Measurements from ENCODE around the gene CRYBA2.

- TF ChIP-seq CTCF (IDR thresholded peaks at IDR 0.05) (no peak), POLR2A (IDR thresholded peaks at IDR 0.05) (no peak)
These were observed 25.1 kb upstream of the CRYBA2 start for GRCh38 chr2:219018286-219018685.
